ENCODE measurements around the gene AATF.

Gene AATF

GRCh38 chr17:36941265-36942010 lies 7.3 kb upstream of the AATF start:
- H2BK5ac ChIP-seq (ENCODE audit: low read length): no peak overlapping the region
- no peak overlapping the region for H2BK120ac ChIP-seq (ENCODE audit: low read depth, low read length)
- H3K27me3 ChIP-seq (ENCODE audit: insufficient read depth, low read length, poor library complexity): peaks cover 31% of the 10 kb centered on the region
- H3K56ac ChIP-seq (ENCODE audit: low read length): peak overlapping the region; percentile 88
- no peak for DNase-seq
- peak overlapping the region; percentile 81 for H3K9ac ChIP-seq (ENCODE audit: low read length)
- no peak overlapping the region for H2AK5ac ChIP-seq (ENCODE audit: low read length)
- H3K18ac ChIP-seq (ENCODE audit: low read length): no peak overlapping the region
- peak overlapping the region; percentile 80 for H3K23ac ChIP-seq (ENCODE audit: low read length)
- H3K79me1 ChIP-seq (ENCODE audit: low read length): peaks cover 7% of the 10 kb centered on the region
- no peak overlapping the region for H4K5ac ChIP-seq (ENCODE audit: low read length)
- peak overlapping the region; percentile 21 for H3K4me2 ChIP-seq (ENCODE audit: low read length)
- peak overlapping the region; percentile 30 for H3K4me3 ChIP-seq (ENCODE audit: low read length)
- H2BK15ac ChIP-seq (replicated peaks; ENCODE audit: low read depth): no peak overlapping the region
- H4K8ac ChIP-seq (ENCODE audit: low read depth, low read length): no peak overlapping the region
- WGBS (ENCODE audit: extremely low coverage, insufficient coverage, low lambda C conversion rate): no CpG with 5 or more reads among the region's 17 CpGs
- no peak overlapping the region for H3K4ac ChIP-seq (ENCODE audit: low read depth, low read length)
- H3K4me1 ChIP-seq (ENCODE audit: control insufficient read depth, low read depth, low read length): peaks cover 2% of the 10 kb centered on the region
- peaks cover 49% of the 10 kb centered on the region for H3K79me2 ChIP-seq (ENCODE audit: control insufficient read depth, insufficient read depth, low read length)
- peaks cover 21% of the 10 kb centered on the region for H3K36me3 ChIP-seq (ENCODE audit: control insufficient read depth, insufficient read depth, low read length)
- no peak overlapping the region for H3K27ac ChIP-seq (ENCODE audit: low read depth, low read length)

GRCh38 chr17:36942019-36942599 lies 6.6 kb upstream of the AATF start:
- Histone ChIP-seq H3K4me2 (ENCODE audit: low read length) (peak overlapping the region; percentile 21), H3K79me1 (ENCODE audit: low read length) (peaks cover 7% of the 10 kb centered on the region), H3K4me3 (ENCODE audit: low read length) (peak overlapping the region; percentile 30), H4K8ac (ENCODE audit: low read depth, low read length) (no peak overlapping the region), H3K18ac (ENCODE audit: low read length) (peak overlapping the region; percentile 60), H3K23ac (ENCODE audit: low read length) (no peak overlapping the region), H3K27me3 (ENCODE audit: insufficient read depth, low read length, poor library complexity) (peaks cover 31% of the 10 kb centered on the region), H3K79me2 (ENCODE audit: control insufficient read depth, insufficient read depth, low read length) (peaks cover 46% of the 10 kb centered on the region), H2AK5ac (ENCODE audit: low read length) (no peak overlapping the region), H3K9ac (ENCODE audit: low read length) (peak overlapping the region; percentile 81), H3K56ac (ENCODE audit: low read length) (peak overlapping the region; percentile 88), H2BK120ac (ENCODE audit: low read depth, low read length) (no peak overlapping the region), H3K36me3 (ENCODE audit: control insufficient read depth, insufficient read depth, low read length) (peaks cover 21% of the 10 kb centered on the region), H3K4me1 (ENCODE audit: control insufficient read depth, low read depth, low read length) (peaks cover 2% of the 10 kb centered on the region), H2BK15ac (replicated peaks; ENCODE audit: low read depth) (no peak overlapping the region), H3K27ac (ENCODE audit: low read depth, low read length) (peak overlapping the region; percentile 42), H3K4ac (ENCODE audit: low read depth, low read length) (no peak overlapping the region), H2BK5ac (ENCODE audit: low read length) (no peak overlapping the region), H4K5ac (ENCODE audit: low read length) (no peak overlapping the region)
- no peak for DNase-seq
- no CpG with 5 or more reads among the region's 57 CpGs for WGBS (ENCODE audit: extremely low coverage, insufficient coverage, low lambda C conversion rate)

- H3K27ac ChIP-seq (ENCODE audit: low read depth, low read length): peak overlapping the region; percentile 42
- WGBS (ENCODE audit: extremely low coverage, insufficient coverage, low lambda C conversion rate): no CpG with 5 or more reads among the region's 59 CpGs
- H4K5ac ChIP-seq (ENCODE audit: low read length): no peak overlapping the region
- peaks cover 7% of the 10 kb centered on the region for H3K79me1 ChIP-seq (ENCODE audit: low read length)
- H3K4me2 ChIP-seq (ENCODE audit: low read length): peak overlapping the region; percentile 21
- H3K56ac ChIP-seq (ENCODE audit: low read length): peak overlapping the region; percentile 88
- peak overlapping the region; percentile 29 for H3K23ac ChIP-seq (ENCODE audit: low read length)
- peaks cover 41% of the 10 kb centered on the region for H3K79me2 ChIP-seq (ENCODE audit: control insufficient read depth, insufficient read depth, low read length)
- H2BK120ac ChIP-seq (ENCODE audit: low read depth, low read length): no peak overlapping the region
- no peak overlapping the region for H2BK15ac ChIP-seq (replicated peaks; ENCODE audit: low read depth)
- peak overlapping the region; percentile 30 for H3K4me3 ChIP-seq (ENCODE audit: low read length)
- no peak overlapping the region for H2BK5ac ChIP-seq (ENCODE audit: low read length)
- peaks cover 21% of the 10 kb centered on the region for H3K36me3 ChIP-seq (ENCODE audit: control insufficient read depth, insufficient read depth, low read length)
- H3K9ac ChIP-seq (ENCODE audit: low read length): peak overlapping the region; percentile 81
- DNase-seq: no peak
- H2AK5ac ChIP-seq (ENCODE audit: low read length): no peak overlapping the region
- no peak overlapping the region for H4K8ac ChIP-seq (ENCODE audit: low read depth, low read length)
- H3K18ac ChIP-seq (ENCODE audit: low read length): peak overlapping the region; percentile 60
- peaks cover 34% of the 10 kb centered on the region for H3K27me3 ChIP-seq (ENCODE audit: insufficient read depth, low read length, poor library complexity)
- H3K4ac ChIP-seq (ENCODE audit: low read depth, low read length): no peak overlapping the region
- H3K4me1 ChIP-seq (ENCODE audit: control insufficient read depth, low read depth, low read length): peaks cover 3% of the 10 kb centered on the region
These were observed 6.1 kb upstream of the AATF start for GRCh38 chr17:36942631-36943125.

- H3K4ac ChIP-seq (ENCODE audit: low read depth, low read length): peak overlapping the region; percentile 41
- DNase-seq: no peak
- H3K79me1 ChIP-seq (ENCODE audit: low read length): peaks cover 7% of the 10 kb centered on the region
- H3K27me3 ChIP-seq (ENCODE audit: insufficient read depth, low read length, poor library complexity): peaks cover 35% of the 10 kb centered on the region
- H2AK5ac ChIP-seq (ENCODE audit: low read length): no peak overlapping the region
- H3K56ac ChIP-seq (ENCODE audit: low read length): peak overlapping the region; percentile 88
- no CpG with 5 or more reads among the region's 44 CpGs for WGBS (ENCODE audit: extremely low coverage, insufficient coverage, low lambda C conversion rate)
- H3K23ac ChIP-seq (ENCODE audit: low read length): peak overlapping the region; percentile 12
- peak overlapping the region; percentile 45 for H3K27ac ChIP-seq (ENCODE audit: low read depth, low read length)
- no peak overlapping the region for H4K8ac ChIP-seq (ENCODE audit: low read depth, low read length)
- H2BK5ac ChIP-seq (ENCODE audit: low read length): no peak overlapping the region
- peaks cover 32% of the 10 kb centered on the region for H3K79me2 ChIP-seq (ENCODE audit: control insufficient read depth, insufficient read depth, low read length)
- peak overlapping the region; percentile 21 for H3K4me2 ChIP-seq (ENCODE audit: low read length)
- H3K36me3 ChIP-seq (ENCODE audit: control insufficient read depth, insufficient read depth, low read length): peaks cover 21% of the 10 kb centered on the region
- no peak overlapping the region for H2BK15ac ChIP-seq (replicated peaks; ENCODE audit: low read depth)
- H4K5ac ChIP-seq (ENCODE audit: low read length): no peak overlapping the region
- H3K4me3 ChIP-seq (ENCODE audit: low read length): peak overlapping the region; percentile 5
- H3K18ac ChIP-seq (ENCODE audit: low read length): no peak overlapping the region
- peak overlapping the region; percentile 81 for H3K9ac ChIP-seq (ENCODE audit: low read length)
- H2BK120ac ChIP-seq (ENCODE audit: low read depth, low read length): no peak overlapping the region
- H3K4me1 ChIP-seq (ENCODE audit: control insufficient read depth, low read depth, low read length): peaks cover 4% of the 10 kb centered on the region
These were observed 5.2 kb upstream of the AATF start for GRCh38 chr17:36943250-36944191.

- no peak overlapping the region for H3K4me2 ChIP-seq (ENCODE audit: low read length)
- no peak overlapping the region for H2BK15ac ChIP-seq (replicated peaks; ENCODE audit: low read depth)
- no peak overlapping the region for H2AK5ac ChIP-seq (ENCODE audit: low read length)
- no peak overlapping the region for H3K23ac ChIP-seq (ENCODE audit: low read length)
- H3K36me3 ChIP-seq (ENCODE audit: control insufficient read depth, insufficient read depth, low read length): peaks cover 18% of the 10 kb centered on the region
- no peak overlapping the region for H3K4ac ChIP-seq (ENCODE audit: low read depth, low read length)
- no peak overlapping the region for H3K18ac ChIP-seq (ENCODE audit: low read length)
- no peak overlapping the region for H2BK5ac ChIP-seq (ENCODE audit: low read length)
- H4K8ac ChIP-seq (ENCODE audit: low read depth, low read length): no peak overlapping the region
- H2BK120ac ChIP-seq (ENCODE audit: low read depth, low read length): no peak overlapping the region
- no peak for DNase-seq
- no peak overlapping the region for H3K27ac ChIP-seq (ENCODE audit: low read depth, low read length)
- H3K4me1 ChIP-seq (ENCODE audit: control insufficient read depth, low read depth, low read length): peaks cover 4% of the 10 kb centered on the region
- H3K27me3 ChIP-seq (ENCODE audit: insufficient read depth, low read length, poor library complexity): peaks cover 25% of the 10 kb centered on the region
- peaks cover 27% of the 10 kb centered on the region for H3K79me2 ChIP-seq (ENCODE audit: control insufficient read depth, insufficient read depth, low read length)
- H3K4me3 ChIP-seq (ENCODE audit: low read length): no peak overlapping the region
- no peak overlapping the region for H3K9ac ChIP-seq (ENCODE audit: low read length)
- H4K5ac ChIP-seq (ENCODE audit: low read length): no peak overlapping the region
- no CpG with 5 or more reads among the region's 1 CpG for WGBS (ENCODE audit: extremely low coverage, insufficient coverage, low lambda C conversion rate)
- peaks cover 8% of the 10 kb centered on the region for H3K79me1 ChIP-seq (ENCODE audit: low read length)
- no peak overlapping the region for H3K56ac ChIP-seq (ENCODE audit: low read length)
These were observed 4.2 kb upstream of the AATF start for GRCh38 chr17:36944553-36944952.

Measured in mesendoderm (in vitro differentiated cells).